A549 treated with AZD9567 at 1 μM for 4 hours (cell line): ENCODE results near the gene SUN3. TPM values are rescaled to one million over a fixed set of nuclear protein-coding genes. Genes with fewer than 3 reads are reported as not detected.

Source experiments
- total RNA-seq: library from RNA; stranded (reverse); fragments of 200-300 nt; extraction: Qiagen RNA extraction; gene quantifications from 5 replicates; pipeline ENCODE4 v1.2.3, GENCODE V29; 2022; ENCODE audit not compliant: insufficient read depth

SUN3 gene, protein sequence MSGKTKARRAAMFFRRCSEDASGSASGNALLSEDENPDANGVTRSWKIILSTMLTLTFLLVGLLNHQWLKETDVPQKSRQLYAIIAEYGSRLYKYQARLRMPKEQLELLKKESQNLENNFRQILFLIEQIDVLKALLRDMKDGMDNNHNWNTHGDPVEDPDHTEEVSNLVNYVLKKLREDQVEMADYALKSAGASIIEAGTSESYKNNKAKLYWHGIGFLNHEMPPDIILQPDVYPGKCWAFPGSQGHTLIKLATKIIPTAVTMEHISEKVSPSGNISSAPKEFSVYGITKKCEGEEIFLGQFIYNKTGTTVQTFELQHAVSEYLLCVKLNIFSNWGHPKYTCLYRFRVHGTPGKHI
- 0.14 TPM in 1 of 5 replicates, not detected in the others for total RNA-seq

DNA sequence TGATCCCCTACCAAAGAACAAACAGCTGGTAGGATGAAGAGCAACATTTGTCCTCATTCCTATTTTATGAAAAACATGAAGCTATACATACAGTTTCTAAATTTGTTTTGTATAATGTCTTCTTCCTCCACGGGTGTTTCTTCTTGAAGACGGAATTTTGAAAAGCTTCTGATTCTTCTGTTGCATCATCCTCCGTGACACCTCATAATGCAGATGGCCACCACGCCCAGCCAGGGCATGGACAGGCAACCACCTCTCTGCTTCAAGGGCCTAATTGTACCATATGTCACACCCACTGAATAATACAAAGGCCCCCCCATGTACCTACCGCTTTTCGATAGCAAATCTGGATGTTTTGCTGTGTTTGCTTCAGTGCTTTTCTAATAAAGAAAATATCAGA lies at the start of gene SUN3:
Gene SUN3, minus strand, starts transcription at position 170 of the 400 bp plus-strand sequence. Its CDS starts 169 bp downstream, at position 1.

DNA sequence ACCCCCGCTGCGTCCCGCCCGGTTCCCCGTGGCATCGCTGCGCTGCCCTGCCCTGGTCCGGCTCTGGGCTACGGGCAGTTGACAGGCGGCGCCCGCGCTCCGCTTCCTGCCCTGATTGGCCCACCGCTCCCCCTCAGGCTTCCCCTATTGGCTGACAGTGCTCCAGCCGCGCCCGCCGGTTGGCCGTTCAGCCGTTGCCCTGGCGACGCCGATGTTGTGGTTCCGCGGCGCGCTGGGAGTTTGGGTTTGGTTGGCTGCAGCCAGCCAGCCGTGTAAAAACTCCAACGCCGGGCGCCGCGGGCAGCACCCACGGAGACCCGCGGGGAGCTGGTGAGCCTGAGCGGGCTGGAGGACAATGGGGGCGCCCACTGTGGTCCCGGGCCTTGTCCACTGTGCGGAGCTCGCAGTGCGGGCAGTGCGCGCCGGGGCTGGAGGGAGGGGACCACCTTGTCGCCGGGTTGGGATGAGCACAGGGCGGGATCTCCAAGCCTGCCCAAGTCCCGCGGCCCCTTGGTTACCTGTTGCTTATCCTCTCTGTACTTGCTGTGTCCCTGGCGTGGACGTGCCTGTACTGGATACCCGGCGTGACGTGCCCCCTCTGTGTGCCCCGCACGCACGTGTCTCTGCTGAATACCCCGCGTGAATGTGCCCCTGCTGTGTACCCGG lies 6.5 kb upstream of the SUN3 start, which contains the start of gene C7orf57:
Gene C7orf57, plus strand, starts transcription at position 243 of the 666 bp plus-strand sequence. CDS start 766 bp downstream, outside the sequence.

DNA sequence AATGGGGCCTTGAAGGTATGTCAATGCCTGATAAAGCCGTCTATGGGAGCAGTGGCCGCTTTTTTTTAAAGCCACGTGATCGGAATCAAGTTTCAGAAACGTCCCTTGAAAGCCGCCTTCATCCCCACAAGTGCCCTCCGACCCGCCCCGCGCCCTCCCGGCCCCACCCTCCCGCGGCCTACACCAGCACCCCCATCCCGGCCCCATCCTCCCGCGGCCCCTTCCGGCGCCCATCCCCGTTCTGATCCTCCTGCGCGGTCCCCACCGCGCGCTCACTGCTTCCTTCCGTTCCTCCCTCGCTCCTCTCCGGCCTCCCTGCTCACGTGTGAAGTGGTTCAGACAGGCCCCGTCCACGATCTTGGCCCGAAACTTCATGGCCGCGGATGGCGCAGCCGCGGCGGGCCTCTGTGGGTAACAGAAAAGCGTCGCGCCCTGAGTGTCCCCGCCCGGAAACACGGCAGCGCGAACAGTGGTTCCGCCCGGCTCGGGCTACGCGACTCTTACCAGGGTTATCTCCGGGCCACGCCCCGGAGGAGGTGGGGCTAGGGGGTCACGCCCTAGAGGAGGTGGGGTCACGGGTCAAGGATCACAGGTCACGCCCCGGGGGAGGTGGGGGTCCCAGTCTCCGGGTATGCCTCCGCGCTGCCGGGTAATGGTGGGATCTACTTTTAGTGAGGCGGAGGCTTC lies 49.6 kb downstream of the SUN3 start, which contains the start of gene HUS1:
Gene HUS1, minus strand, starts transcription at position 471 of the 687 bp plus-strand sequence. Its CDS starts 96 bp downstream, at position 375.

DNA sequence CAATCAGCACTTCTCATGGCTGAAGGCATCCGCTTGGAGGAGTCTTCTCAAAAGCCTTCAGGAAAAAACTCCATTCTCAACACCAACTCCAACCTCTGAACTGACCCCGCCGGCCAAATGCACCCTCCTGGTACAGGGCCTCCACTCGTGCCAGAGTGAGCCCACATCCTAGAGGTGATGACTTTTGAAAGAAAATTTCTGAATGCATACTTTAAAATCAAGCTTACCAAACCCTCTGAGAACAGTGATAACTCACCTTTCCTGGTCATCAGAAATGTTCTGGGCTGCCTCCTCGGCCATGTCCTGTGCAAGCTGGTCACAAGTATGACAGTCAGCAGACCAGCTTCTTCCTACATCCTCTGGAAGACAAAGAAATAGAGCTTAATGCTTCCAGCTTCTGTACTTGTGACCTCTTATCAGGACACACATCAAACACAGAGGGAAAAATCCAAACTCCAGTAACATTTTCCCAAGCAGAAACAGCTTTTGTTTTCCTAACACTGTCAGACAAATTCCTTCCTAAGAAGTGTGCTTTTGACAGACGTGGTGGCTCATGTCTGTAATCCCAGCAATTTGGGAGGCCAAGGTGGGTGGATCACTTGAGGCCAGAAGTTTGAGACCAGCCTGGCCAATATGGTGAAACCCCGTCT lies 80.6 kb downstream of the SUN3 start, which contains the start of gene PKD1L1:
Gene PKD1L1, minus strand, starts transcription at position 326 of the 650 bp plus-strand sequence. Its CDS starts 26 bp downstream, at position 300.

Other genes with a start within 250 kb of the SUN3 start
- gene PKD1L1, start 80.6 kb downstream of the SUN3 start, total RNA-seq = 0.05 to 0.28 TPM (median 0.20 TPM) in 4 of 5 replicates, not detected in the other
- gene HUS1, start 49.5 kb downstream of the SUN3 start, total RNA-seq = 16.1 to 30.4 TPM (median 19.9 TPM) in 5 replicates
- 0.17 to 0.51 TPM (median 0.29 TPM) in 4 of 5 replicates, not detected in the other for gene C7orf57, start 6.4 kb upstream of the SUN3 start, total RNA-seq
- gene UPP1, start 60.2 kb upstream of the SUN3 start, total RNA-seq = 65.8 to 98.1 TPM (median 78.2 TPM) in 5 replicates
- gene ABCA13, start 142.4 kb upstream of the SUN3 start, total RNA-seq = 0.01 to 0.06 TPM (median 0.03 TPM) in 4 of 5 replicates, not detected in the other